Measurements from ENCODE around the gene SLC9C2. TPM values are rescaled to one million over a fixed set of nuclear protein-coding genes. Genes with fewer than 3 reads are reported as not detected.
"Not testable (repeated sequence)": the region's sequence is repeated elsewhere in the genome, so short reads cannot be mapped to it uniquely, and the experiment has no call there.

Gene SLC9C2
- total RNA-seq, 2 experiments from 2014 or later, result not detected

DNA sequence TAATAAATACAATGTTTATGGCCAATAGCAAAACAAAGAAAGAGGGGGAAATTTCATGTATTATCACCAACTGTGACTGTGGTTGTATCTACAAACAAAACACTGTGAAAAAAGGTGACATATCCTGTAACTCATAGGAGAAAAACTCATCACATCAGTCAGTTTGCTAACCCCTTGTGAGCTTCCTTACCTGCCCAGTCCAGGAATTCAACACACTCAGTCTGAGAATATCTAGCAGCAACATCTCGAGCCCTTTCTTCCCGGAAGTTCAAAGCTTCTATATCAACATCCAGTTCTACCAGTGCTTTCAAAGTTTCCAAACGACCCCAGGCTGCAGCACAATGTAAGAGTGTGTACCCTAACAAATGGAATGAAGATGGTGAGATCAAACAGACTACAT, 43.8 kb upstream of the SLC9C2 start:
- DNase-seq (no peak), ATAC-seq (ENCODE audit: poor library complexity) (no peak)
- Mint-ChIP-seq H3K4me1 (ENCODE audit: low read depth) (no peaks in the 10 kb centered on the region), H3K27me3 (no peaks in the 10 kb centered on the region), H3K27ac (no peak overlapping the region), H3K36me3 (ENCODE audit: low read depth) (no peaks in the 10 kb centered on the region), H3K4me3 (no peak overlapping the region), H3K9me3 (no peaks in the 10 kb centered on the region)
- TF ChIP-seq, protein P1, sequence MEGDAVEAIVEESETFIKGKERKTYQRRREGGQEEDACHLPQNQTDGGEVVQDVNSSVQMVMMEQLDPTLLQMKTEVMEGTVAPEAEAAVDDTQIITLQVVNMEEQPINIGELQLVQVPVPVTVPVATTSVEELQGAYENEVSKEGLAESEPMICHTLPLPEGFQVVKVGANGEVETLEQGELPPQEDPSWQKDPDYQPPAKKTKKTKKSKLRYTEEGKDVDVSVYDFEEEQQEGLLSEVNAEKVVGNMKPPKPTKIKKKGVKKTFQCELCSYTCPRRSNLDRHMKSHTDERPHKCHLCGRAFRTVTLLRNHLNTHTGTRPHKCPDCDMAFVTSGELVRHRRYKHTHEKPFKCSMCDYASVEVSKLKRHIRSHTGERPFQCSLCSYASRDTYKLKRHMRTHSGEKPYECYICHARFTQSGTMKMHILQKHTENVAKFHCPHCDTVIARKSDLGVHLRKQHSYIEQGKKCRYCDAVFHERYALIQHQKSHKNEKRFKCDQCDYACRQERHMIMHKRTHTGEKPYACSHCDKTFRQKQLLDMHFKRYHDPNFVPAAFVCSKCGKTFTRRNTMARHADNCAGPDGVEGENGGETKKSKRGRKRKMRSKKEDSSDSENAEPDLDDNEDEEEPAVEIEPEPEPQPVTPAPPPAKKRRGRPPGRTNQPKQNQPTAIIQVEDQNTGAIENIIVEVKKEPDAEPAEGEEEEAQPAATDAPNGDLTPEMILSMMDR (IDR thresholded peaks at IDR 0.05), result no peak
- intact Hi-C loops (cut with DNase I, micrococcal nuclease), result no loop called here
- ChIA-PET POLR2A (no interaction called here), CTCF (interaction anchor here (0.6 to 1.3 kb wide), 2 partner anchors 10 to 1038 kb away, joined by 3 to 6 read pairs; no protein-coding TSS in a partner anchor)
- no peaks in the 10 kb centered on the region for H3K27me3 ChIP-seq (ENCODE audit: control insufficient read depth in 1 of 2, insufficient read depth in 2 of 2, low read length in 2 of 2)
- H3K36me3 ChIP-seq (ENCODE audit: insufficient read depth, low read length), result no peaks in the 10 kb centered on the region
- H3K4me3 ChIP-seq (ENCODE audit: low read length), result no peak overlapping the region
- H3K9me3 ChIP-seq (ENCODE audit: control insufficient read depth in 1 of 2, insufficient read depth in 1 of 2, low read length in 2 of 2), result no peaks in the 10 kb centered on the region
- no peak overlapping the region for H3K27ac ChIP-seq (ENCODE audit: low read depth in 1 of 2, low read length in 2 of 2)
- H3K4me1 ChIP-seq (ENCODE audit: insufficient read depth, low read length), result no peaks in the 10 kb centered on the region

DNA sequence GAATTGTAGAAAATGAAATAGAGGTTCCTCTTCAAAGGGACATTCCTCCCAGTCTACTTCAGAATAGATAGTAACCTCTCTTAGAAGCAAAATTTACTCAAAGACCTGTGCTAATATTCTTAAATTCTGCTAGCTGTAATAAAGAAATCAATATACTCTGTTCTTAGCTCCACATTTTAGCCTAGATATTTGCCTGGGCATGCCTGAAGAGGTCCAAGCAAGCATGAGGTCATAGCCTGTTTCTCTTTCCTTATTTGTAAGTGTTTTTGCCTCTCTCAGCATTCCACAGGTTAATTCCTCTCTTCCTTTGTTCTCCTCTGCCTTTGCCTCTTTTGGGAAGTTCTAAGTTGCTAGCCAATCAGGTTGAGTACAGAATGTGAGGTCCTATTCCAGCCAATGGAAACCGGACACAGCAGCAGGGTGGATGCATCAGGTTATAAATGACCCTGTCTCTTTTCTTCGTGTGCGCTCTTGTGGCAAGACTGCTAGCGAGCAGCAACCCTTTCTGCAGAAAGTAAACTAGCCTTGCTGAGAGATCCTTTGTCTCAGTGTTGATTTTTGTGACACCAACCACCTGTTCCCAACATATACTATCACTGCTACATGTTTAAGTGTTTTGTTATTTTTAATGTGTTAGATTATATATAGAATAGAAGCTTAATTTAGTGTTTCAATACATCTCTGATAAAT, 39.7 kb upstream of the SLC9C2 start:
- H3K4me3 Mint-ChIP-seq; H3K27me3 Mint-ChIP-seq; H3K4me1 ChIP-seq (ENCODE audit: insufficient read depth, low read length); DNase-seq; POLR2A ChIA-PET; H3K27ac ChIP-seq (ENCODE audit: low read depth in 1 of 2, low read length in 2 of 2); H3K9me3 Mint-ChIP-seq; H3K4me1 Mint-ChIP-seq (ENCODE audit: low read depth); H3K27ac Mint-ChIP-seq; H3K36me3 Mint-ChIP-seq (ENCODE audit: low read depth); CTCF ChIA-PET; intact Hi-C loops (cut with DNase I, micrococcal nuclease); ATAC-seq (ENCODE audit: poor library complexity); H3K27me3 ChIP-seq (ENCODE audit: control insufficient read depth in 1 of 2, insufficient read depth in 2 of 2, low read length in 2 of 2); H3K4me3 ChIP-seq (ENCODE audit: low read length); H3K36me3 ChIP-seq (ENCODE audit: insufficient read depth, low read length); H3K9me3 ChIP-seq (ENCODE audit: control insufficient read depth in 1 of 2, insufficient read depth in 1 of 2, low read length in 2 of 2): not testable (repeated sequence)

DNA sequence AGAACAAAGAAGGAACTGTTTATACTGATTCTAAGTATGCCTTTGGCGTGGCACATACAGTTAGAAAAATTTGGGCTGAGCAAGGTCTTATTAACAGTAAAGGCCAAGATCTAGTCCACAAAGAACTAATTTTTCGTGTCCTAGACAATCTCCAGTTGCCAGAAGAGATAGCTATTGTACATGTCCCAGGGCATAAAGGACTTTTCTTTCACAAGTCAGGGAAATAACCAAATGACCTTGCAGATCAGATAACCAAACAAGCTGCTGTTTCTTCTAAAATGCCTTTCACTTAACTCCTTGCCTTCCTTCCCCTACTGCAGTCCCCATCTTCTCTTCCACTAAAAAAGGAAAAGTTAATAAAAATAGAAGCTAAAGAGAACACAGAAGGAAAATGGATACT, 36.2 kb upstream of the SLC9C2 start:
- ATAC-seq (ENCODE audit: poor library complexity), result no peak
- peaks cover 3% of the 10 kb centered on the region for H3K9me3 Mint-ChIP-seq
- Histone ChIP-seq H3K9me3 (ENCODE audit: control insufficient read depth in 1 of 2, insufficient read depth in 1 of 2, low read length in 2 of 2) (peaks cover 0 to 6% of the 10 kb centered on the region in 2 experiments), H3K27ac (ENCODE audit: low read depth in 1 of 2, low read length in 2 of 2) (no peak overlapping the region), H3K27me3 (ENCODE audit: control insufficient read depth in 1 of 2, insufficient read depth in 2 of 2, low read length in 2 of 2) (no peaks in the 10 kb centered on the region), H3K4me1 (ENCODE audit: insufficient read depth, low read length) (no peaks in the 10 kb centered on the region), H3K4me3 (ENCODE audit: low read length) (no peak overlapping the region), H3K36me3 (ENCODE audit: insufficient read depth, low read length) (no peaks in the 10 kb centered on the region)
- no peaks in the 10 kb centered on the region for H3K27me3 Mint-ChIP-seq
- H3K4me3 Mint-ChIP-seq, result no peak overlapping the region
- no peak overlapping the region for H3K27ac Mint-ChIP-seq
- TF ChIP-seq, protein P1 (IDR thresholded peaks at IDR 0.05), result no peak
- H3K4me1 Mint-ChIP-seq (ENCODE audit: low read depth), result no peaks in the 10 kb centered on the region
- ChIA-PET CTCF (no interaction called here), POLR2A (no interaction called here)
- no peaks in the 10 kb centered on the region for H3K36me3 Mint-ChIP-seq (ENCODE audit: low read depth)
- intact Hi-C loops (cut with DNase I, micrococcal nuclease), result no loop called here
- DNase-seq, result no peak
